Activated CD4-positive, CD25-positive, alpha-beta regulatory T cell (primary cell): ENCODE results near the gene IP6K3.

Source experiments
- DNase-seq, 4 experiments: peaks; one replicate each; lab custom pipeline; 2025; lab: John Stamatoyannopoulos, UW

The IP6K3 gene

GRCh38 chr6:33777398-33778388 is 31.0 kb upstream of the IP6K3 start:
- DNase-seq = no peak

GRCh38 chr6:33776764-33777163 is 30.1 kb upstream of the IP6K3 start:
- DNase-seq = no peak

GRCh38 chr6:33776186-33776585 is 29.5 kb upstream of the IP6K3 start:
- DNase-seq = no peak

GRCh38 chr6:33774774-33775173 is 28.1 kb upstream of the IP6K3 start:
- no peak for DNase-seq

GRCh38 chr6:33772902-33773472 is 26.3 kb upstream of the IP6K3 start:
- DNase-seq = no peak

GRCh38 chr6:33772082-33772830 is 25.6 kb upstream of the IP6K3 start:
- DNase-seq = no peak

GRCh38 chr6:33771146-33772081 is 24.7 kb upstream of the IP6K3 start:
- peak; percentile 18 to 40 (median 31) for DNase-seq

- no peak for DNase-seq
Measured at GRCh38 chr6:33770833-33771145, 24.1 kb upstream of the IP6K3 start.

GRCh38 chr6:33770124-33770832 is 23.6 kb upstream of the IP6K3 start:
- no peak for DNase-seq

GRCh38 chr6:33769248-33769821 is 22.6 kb upstream of the IP6K3 start:
- no peak for DNase-seq

GRCh38 chr6:33768644-33769120 is 22.0 kb upstream of the IP6K3 start:
- DNase-seq = peak; percentile 34 to 64 (median 42)

GRCh38 chr6:33766921-33767907 is 20.5 kb upstream of the IP6K3 start:
- DNase-seq = no peak

- no peak for DNase-seq
Measured at GRCh38 chr6:33765368-33765767, 18.7 kb upstream of the IP6K3 start.

- DNase-seq = no peak
Measured at GRCh38 chr6:33764036-33764435, 17.3 kb upstream of the IP6K3 start.

- DNase-seq = no peak
Measured at GRCh38 chr6:33763483-33763882, 16.8 kb upstream of the IP6K3 start.

- no peak for DNase-seq
Measured at GRCh38 chr6:33762713-33763112, 16.0 kb upstream of the IP6K3 start.

- peak in 1 of 4 experiments; percentile 6 for DNase-seq
Measured at GRCh38 chr6:33761922-33762629, 15.4 kb upstream of the IP6K3 start.

GRCh38 chr6:33761581-33761921 is 14.8 kb upstream of the IP6K3 start:
- DNase-seq = no peak
